ENCODE data around the gene CSGALNACT2. TPM values are rescaled to one million over a fixed set of nuclear protein-coding genes. Genes with fewer than 3 reads are reported as not detected.

The CSGALNACT2 gene
- polyA plus RNA-seq, 3 donors from 2014 or later: 14.8 to 27.6 (median 17.6) TPM

GRCh38 chr10:43123361-43124093 lies 14.7 kb upstream of the CSGALNACT2 start:
- Mint-ChIP-seq H3K27me3 (ENCODE audit: low read depth in 3 of 3) (peaks cover 0 to 4% (median 0%) of the 10 kb centered on the region in 3 donors), H3K9me3 (no peaks in the 10 kb centered on the region), H3K36me3 (no peaks in the 10 kb centered on the region), H3K4me1 (peaks cover 52 to 56% of the 10 kb centered on the region in 2 donors), H3K4me3 (no peak overlapping the region), H3K27ac (peak overlapping the region in 3 of 6 donors; percentile 25 to 79 (median 55))
- DNase-seq: no peak

- Mint-ChIP-seq H3K9me3 (no peaks in the 10 kb centered on the region), H3K27ac (peak overlapping the region in 3 of 6 donors; percentile 25 to 79 (median 55)), H3K4me1 (peaks cover 58 to 59% of the 10 kb centered on the region in 2 donors), H3K4me3 (no peak overlapping the region), H3K27me3 (ENCODE audit: low read depth in 3 of 3) (peaks cover 0 to 4% (median 0%) of the 10 kb centered on the region in 3 donors), H3K36me3 (no peaks in the 10 kb centered on the region)
- no peak for DNase-seq
These were observed 14.1 kb upstream of the CSGALNACT2 start for GRCh38 chr10:43124094-43124521.

GRCh38 chr10:43124574-43125273 lies 13.5 kb upstream of the CSGALNACT2 start:
- no peak for DNase-seq
- peaks cover 64% of the 10 kb centered on the region in 2 donors for H3K4me1 Mint-ChIP-seq
- H3K27me3 Mint-ChIP-seq (ENCODE audit: low read depth in 3 of 3): peaks cover 0 to 4% (median 0%) of the 10 kb centered on the region in 3 donors
- H3K9me3 Mint-ChIP-seq: no peaks in the 10 kb centered on the region
- H3K4me3 Mint-ChIP-seq: no peak overlapping the region
- no peaks in the 10 kb centered on the region for H3K36me3 Mint-ChIP-seq
- H3K27ac Mint-ChIP-seq: peak overlapping the region in 1 of 6 donors; percentile 36

- H3K4me1 Mint-ChIP-seq: peaks cover 62 to 65% of the 10 kb centered on the region in 2 donors
- DNase-seq: no peak
- peaks cover 0 to 4% (median 0%) of the 10 kb centered on the region in 3 donors for H3K27me3 Mint-ChIP-seq (ENCODE audit: low read depth in 3 of 3)
- H3K36me3 Mint-ChIP-seq: no peaks in the 10 kb centered on the region
- H3K27ac Mint-ChIP-seq: peak overlapping the region in 2 of 6 donors; percentile 14 to 36
- no peaks in the 10 kb centered on the region for H3K9me3 Mint-ChIP-seq
- H3K4me3 Mint-ChIP-seq: no peak overlapping the region
These were observed 12.9 kb upstream of the CSGALNACT2 start for GRCh38 chr10:43125274-43125845.

- Mint-ChIP-seq H3K4me1 (peaks cover 54 to 58% of the 10 kb centered on the region in 2 donors), H3K9me3 (no peaks in the 10 kb centered on the region), H3K27ac (peak overlapping the region in 4 of 6 donors; percentile 69 to 82 (median 80)), H3K36me3 (no peaks in the 10 kb centered on the region), H3K27me3 (ENCODE audit: low read depth in 3 of 3) (no peaks in the 10 kb centered on the region), H3K4me3 (no peak overlapping the region)
- DNase-seq: no peak
These were observed 12.1 kb upstream of the CSGALNACT2 start for GRCh38 chr10:43125881-43126731.

GRCh38 chr10:43126759-43127424 lies 11.4 kb upstream of the CSGALNACT2 start:
- Mint-ChIP-seq H3K27me3 (ENCODE audit: low read depth in 3 of 3) (peaks cover 0 to 2% (median 0%) of the 10 kb centered on the region in 3 donors), H3K4me1 (peaks cover 46 to 50% of the 10 kb centered on the region in 2 donors), H3K9me3 (no peaks in the 10 kb centered on the region), H3K36me3 (no peaks in the 10 kb centered on the region), H3K4me3 (peak overlapping the region in 4 of 5 donors; percentile 20 to 47 (median 22)), H3K27ac (peak overlapping the region; percentile 45 to 82 (median 80))
- DNase-seq: no peak

GRCh38 chr10:43127442-43127841 lies 10.8 kb upstream of the CSGALNACT2 start:
- peak overlapping the region in 1 of 5 donors; percentile 22 for H3K4me3 Mint-ChIP-seq
- no peaks in the 10 kb centered on the region for H3K36me3 Mint-ChIP-seq
- peak overlapping the region; percentile 45 to 82 (median 72) for H3K27ac Mint-ChIP-seq
- H3K27me3 Mint-ChIP-seq (ENCODE audit: low read depth in 3 of 3): peaks cover 0 to 2% (median 0%) of the 10 kb centered on the region in 3 donors
- peaks cover 41 to 45% of the 10 kb centered on the region in 2 donors for H3K4me1 Mint-ChIP-seq
- H3K9me3 Mint-ChIP-seq: no peaks in the 10 kb centered on the region
- no peak for DNase-seq

- Mint-ChIP-seq H3K27me3 (ENCODE audit: low read depth in 3 of 3) (peaks cover 0 to 2% (median 0%) of the 10 kb centered on the region in 3 donors), H3K9me3 (no peaks in the 10 kb centered on the region), H3K27ac (peak overlapping the region; percentile 46 to 88 (median 79))
These were observed 9.9 kb upstream of the CSGALNACT2 start for GRCh38 chr10:43128331-43128730.

GRCh38 chr10:43128958-43129706 lies 9.1 kb upstream of the CSGALNACT2 start:
- peak; percentile 44 to 56 (median 53) for DNase-seq
- Mint-ChIP-seq H3K4me3 (peak overlapping the region in 3 of 5 donors; percentile 2 to 70 (median 22)), H3K9me3 (no peaks in the 10 kb centered on the region), H3K27me3 (ENCODE audit: low read depth in 3 of 3) (peaks cover 0 to 2% (median 0%) of the 10 kb centered on the region in 3 donors), H3K4me1 (peaks cover 35 to 55% of the 10 kb centered on the region in 2 donors), H3K36me3 (no peaks in the 10 kb centered on the region), H3K27ac (peak overlapping the region; percentile 76 to 92 (median 82))

More at GRCh38 chr10:43128331-43128730, 9.9 kb upstream of the CSGALNACT2 start:
- Mint-ChIP-seq H3K4me1 (peaks cover 35 to 47% of the 10 kb centered on the region in 2 donors), H3K36me3 (no peaks in the 10 kb centered on the region), H3K4me3 (no peak overlapping the region)
- no peak for DNase-seq

- H3K36me3 Mint-ChIP-seq: peaks cover 0 to under 1% (median 0%) of the 10 kb centered on the region in 3 donors
- no peaks in the 10 kb centered on the region for H3K9me3 Mint-ChIP-seq
- H3K27me3 Mint-ChIP-seq (ENCODE audit: low read depth in 3 of 3): peaks cover 0 to 2% (median 0%) of the 10 kb centered on the region in 3 donors
- no peak overlapping the region for H3K4me3 Mint-ChIP-seq
- peak overlapping the region in 3 of 6 donors; percentile 11 to 54 (median 30) for H3K27ac Mint-ChIP-seq
- DNase-seq: no peak
- peaks cover 35 to 70% of the 10 kb centered on the region in 2 donors for H3K4me1 Mint-ChIP-seq
These were observed 7.5 kb upstream of the CSGALNACT2 start for GRCh38 chr10:43130770-43131171.

GRCh38 chr10:43131256-43131655 lies 7.0 kb upstream of the CSGALNACT2 start:
- Mint-ChIP-seq H3K4me3 (no peak overlapping the region), H3K9me3 (no peaks in the 10 kb centered on the region), H3K27me3 (ENCODE audit: low read depth in 3 of 3) (peaks cover 0 to 3% (median 2%) of the 10 kb centered on the region in 3 donors), H3K36me3 (peaks cover 0 to 3% (median 0%) of the 10 kb centered on the region in 3 donors), H3K27ac (peak overlapping the region in 1 of 6 donors; percentile 30), H3K4me1 (peaks cover 39 to 75% of the 10 kb centered on the region in 2 donors)
- DNase-seq: no peak

GRCh38 chr10:43131906-43132305 lies 6.3 kb upstream of the CSGALNACT2 start:
- peaks cover 40 to 75% of the 10 kb centered on the region in 2 donors for H3K4me1 Mint-ChIP-seq
- H3K4me3 Mint-ChIP-seq: no peak overlapping the region
- H3K27ac Mint-ChIP-seq: peak overlapping the region in 1 of 6 donors; percentile 18
- no peaks in the 10 kb centered on the region for H3K9me3 Mint-ChIP-seq
- peaks cover 0 to 3% (median 0%) of the 10 kb centered on the region in 3 donors for H3K36me3 Mint-ChIP-seq
- DNase-seq: no peak
- peaks cover 0 to 6% (median 6%) of the 10 kb centered on the region in 3 donors for H3K27me3 Mint-ChIP-seq (ENCODE audit: low read depth in 3 of 3)

All from immature natural killer cell (primary cell).